Prostate gland (tissue), 2 donors: ENCODE results near the gene CRIP2. TPM values are rescaled to one million over a fixed set of nuclear protein-coding genes. Genes with fewer than 3 reads are reported as not detected.

Experiments
- DNase-seq: peaks from one replicate; pipeline ENCODE4 v3.0.0-alpha.2; 2019; ENCODE audit warnings: low spot score
- H3K27ac ChIP-seq, 2 donors: fragments of 200-600 bp; sonication (generic); 2 replicates each; pipeline ENCODE4 v1.5.1; 2017 to 2019
- H3K27me3 ChIP-seq: fragments of 200-600 bp; sonication (generic); replicated peaks from 2 replicates; pipeline ENCODE4 v1.5.1; 2019; ENCODE audit not compliant: insufficient read depth
- H3K36me3 ChIP-seq, 2 donors: fragments of 200-600 bp; sonication (generic); 1 replicate in 1 of 2; 2 replicates in 1 of 2; pipeline versions ENCODE4 v1.5.1 to v1.8.1; 2017 to 2019
- H3K4me1 ChIP-seq: fragments of 200-600 bp; sonication (generic); replicated peaks from 2 replicates; pipeline ENCODE4 v1.5.1; 2019
- H3K4me3 ChIP-seq, 2 donors: fragments of 200-600 bp; sonication (generic); 2 replicates each; pipeline ENCODE4 v1.5.1; 2017 to 2019
- H3K9me3 ChIP-seq: fragments of 200-600 bp; sonication (generic); 2 replicates; pipeline ENCODE4 v1.5.1; 2017
- POLR2A ChIP-seq: fragments of 450-650 bp; IDR thresholded peaks from one replicate; pipeline ENCODE4 v1.6.1; 2016; ENCODE audit warnings: antibody characterized with exemption, mild to moderate bottlenecking
- POLR2AphosphoS5 ChIP-seq: sonication (generic); formaldehyde crosslinking; IDR thresholded peaks from one replicate; pipeline ENCODE4 v1.6.1; 2017; ENCODE audit warnings: antibody characterized with exemption
- WGBS: methylation state at CpG from one replicate; pipeline ENCODE4 v1.1.5; 2018; 5-methylcytosine and 5-hydroxymethylcytosine counted together
- intact Hi-C: fragments of 100-400 bp; cut with DNase I; formaldehyde crosslinking; loops from one replicate; pipeline ENCODE4 v1.14.2; 2022
- total RNA-seq, 2 donors: library from RNA; depleted of rRNA; stranded (reverse); fragments of >200 nt; gene quantifications; one replicate each; pipeline ENCODE4 v1.1.0, GENCODE V29; 2016
- TF ChIP-seq, protein P1 (sequence below), 4 experiments: fragments of 200-600 bp in 2 of 4; fragments of 450-650 bp in 2 of 4; sonication (generic) in 2 of 4; IDR thresholded peaks; 1 replicate in 3 of 4; 2 replicates in 1 of 4; pipeline ENCODE4 v1.5.1; 2016 to 2019; ENCODE audit warnings: antibody characterized with exemption in 4 of 4, mild to moderate bottlenecking in 2 of 4, moderate library complexity in 2 of 4

The CRIP2 gene
- total RNA-seq, 2 donors from 2014 or later: 86.7 to 134 TPM

DNA sequence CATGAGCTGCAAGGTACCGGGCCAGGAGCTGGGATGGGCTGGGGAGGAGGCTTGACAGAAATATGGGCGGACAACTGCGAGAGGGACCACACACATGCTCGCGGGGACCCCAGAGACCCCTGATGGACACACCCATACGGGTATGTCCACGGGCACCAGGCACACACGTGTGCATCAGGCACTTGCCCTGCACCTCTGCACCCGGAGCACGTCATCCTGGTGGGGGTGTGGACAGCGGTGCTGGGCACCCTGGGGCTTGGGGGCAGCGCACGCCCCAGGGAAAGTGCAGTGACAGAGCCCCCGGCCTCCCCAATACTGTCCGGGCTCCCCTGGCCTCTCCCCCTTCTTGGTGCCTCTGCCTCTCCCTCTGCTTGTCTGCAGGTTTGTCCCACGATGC is 10.4 kb downstream of the CRIP2 start:
- peaks cover 4% of the 10 kb centered on the region for H3K27me3 ChIP-seq
- H3K27ac ChIP-seq: no peak overlapping the region
- TF ChIP-seq POLR2AphosphoS5: no peak
- TF ChIP-seq, protein P1, sequence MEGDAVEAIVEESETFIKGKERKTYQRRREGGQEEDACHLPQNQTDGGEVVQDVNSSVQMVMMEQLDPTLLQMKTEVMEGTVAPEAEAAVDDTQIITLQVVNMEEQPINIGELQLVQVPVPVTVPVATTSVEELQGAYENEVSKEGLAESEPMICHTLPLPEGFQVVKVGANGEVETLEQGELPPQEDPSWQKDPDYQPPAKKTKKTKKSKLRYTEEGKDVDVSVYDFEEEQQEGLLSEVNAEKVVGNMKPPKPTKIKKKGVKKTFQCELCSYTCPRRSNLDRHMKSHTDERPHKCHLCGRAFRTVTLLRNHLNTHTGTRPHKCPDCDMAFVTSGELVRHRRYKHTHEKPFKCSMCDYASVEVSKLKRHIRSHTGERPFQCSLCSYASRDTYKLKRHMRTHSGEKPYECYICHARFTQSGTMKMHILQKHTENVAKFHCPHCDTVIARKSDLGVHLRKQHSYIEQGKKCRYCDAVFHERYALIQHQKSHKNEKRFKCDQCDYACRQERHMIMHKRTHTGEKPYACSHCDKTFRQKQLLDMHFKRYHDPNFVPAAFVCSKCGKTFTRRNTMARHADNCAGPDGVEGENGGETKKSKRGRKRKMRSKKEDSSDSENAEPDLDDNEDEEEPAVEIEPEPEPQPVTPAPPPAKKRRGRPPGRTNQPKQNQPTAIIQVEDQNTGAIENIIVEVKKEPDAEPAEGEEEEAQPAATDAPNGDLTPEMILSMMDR (IDR thresholded peaks at IDR 0.05): no peak
- TF ChIP-seq POLR2A: no peak
- peaks cover 27% of the 10 kb centered on the region for H3K4me1 ChIP-seq
- H3K4me3 ChIP-seq: no peak overlapping the region
- no peaks in the 10 kb centered on the region for H3K36me3 ChIP-seq
- no peak for DNase-seq
- intact Hi-C loops: loop anchor here (5.0 kb wide), 1 partner anchor 168 kb away; no protein-coding TSS in a partner anchor
- 87% methylated on average over 16 of the region's 16 CpGs for WGBS
- H3K9me3 ChIP-seq: no peaks in the 10 kb centered on the region

DNA sequence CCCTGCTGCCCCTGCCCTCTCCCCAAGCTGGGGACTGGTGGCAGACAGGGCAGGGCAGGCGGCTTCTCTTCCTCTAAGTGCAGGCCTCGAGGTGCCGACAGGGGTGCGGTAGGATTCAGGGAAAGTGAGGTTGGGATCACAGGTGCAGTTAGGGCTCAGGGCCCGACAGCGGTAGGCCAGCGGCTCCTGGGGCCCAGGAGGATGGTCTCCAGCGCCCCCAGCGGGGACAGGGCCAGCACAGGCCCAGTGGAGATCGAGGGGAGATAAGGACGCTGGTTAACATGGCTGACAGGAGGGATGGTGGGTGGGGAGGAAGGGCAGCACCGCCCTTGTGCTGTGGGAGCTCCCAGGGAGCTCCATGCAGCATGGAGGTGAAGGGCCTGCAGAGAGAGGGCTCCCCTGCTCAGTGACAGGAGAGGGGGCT is 11.1 kb downstream of the CRIP2 start:
- Histone ChIP-seq H3K4me1 (peaks cover 27% of the 10 kb centered on the region), H3K27me3 (peaks cover 4% of the 10 kb centered on the region), H3K27ac (no peak overlapping the region), H3K36me3 (no peaks in the 10 kb centered on the region), H3K4me3 (no peak overlapping the region), H3K9me3 (no peaks in the 10 kb centered on the region)
- intact Hi-C loops: no loop called here
- 55% methylated on average over 12 of the region's 12 CpGs for WGBS
- no peak for DNase-seq
- TF ChIP-seq, protein P1 (IDR thresholded peaks at IDR 0.05): no peak
- TF ChIP-seq POLR2AphosphoS5 (no peak), POLR2A (no peak)

DNA sequence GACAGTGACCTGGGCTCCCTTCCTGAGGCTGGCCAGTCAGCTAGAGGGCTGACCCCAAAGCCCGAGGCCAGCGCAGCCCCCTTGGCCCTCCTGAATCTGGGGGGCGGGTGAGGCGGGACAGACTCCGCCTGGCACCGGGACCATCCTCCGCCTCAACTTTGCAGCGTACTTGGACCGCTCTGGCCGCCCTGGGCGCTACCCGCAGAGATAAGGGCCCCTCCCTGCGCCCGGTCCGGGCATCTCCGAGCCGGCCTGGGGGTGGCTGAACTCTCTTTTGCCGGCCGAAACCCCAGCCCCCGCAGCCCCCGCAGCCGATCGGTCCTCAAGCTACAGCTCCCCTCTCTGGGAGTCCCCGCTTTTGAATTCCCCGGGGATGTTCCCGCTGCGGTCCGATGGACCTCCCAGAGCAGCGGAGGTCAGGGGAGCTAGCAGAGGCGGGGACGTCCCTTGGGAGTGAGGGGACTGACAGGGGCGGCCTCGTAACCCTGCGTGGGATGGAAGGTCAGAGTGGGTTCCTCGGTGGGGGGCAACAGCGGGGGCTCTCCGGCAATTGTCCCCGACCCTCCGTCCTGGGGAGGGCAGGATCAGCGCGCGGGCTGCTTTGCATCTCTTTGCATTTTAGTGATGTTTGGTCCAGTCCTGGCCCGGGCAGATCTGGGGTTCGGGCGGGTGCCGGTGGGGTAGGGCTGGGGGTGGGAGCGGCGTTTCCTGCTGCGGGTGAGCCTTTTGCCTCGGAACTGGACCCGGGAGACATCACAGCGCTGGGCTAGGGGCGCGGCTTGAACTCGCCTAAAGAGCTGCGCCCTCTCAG is 11.7 kb downstream of the CRIP2 start, which contains the start of gene CRIP1:
CRIP1 (plus strand) TSS at position 724 of the 811 bp plus-strand sequence. CDS start 374 bp downstream, outside the sequence.
- Histone ChIP-seq H3K9me3 (no peaks in the 10 kb centered on the region), H3K36me3 (no peaks in the 10 kb centered on the region), H3K4me3 (peak within 1 kb of the TSS; percentile 14 to 19), H3K27ac (peak within 1 kb of the TSS; percentile 6 to 47), H3K27me3 (peaks cover 4% of the 10 kb centered on the region), H3K4me1 (peaks cover 27% of the 10 kb centered on the region)
- TF ChIP-seq, protein P1 (IDR thresholded peaks at IDR 0.05): no peak
- TF ChIP-seq POLR2A (no peak), POLR2AphosphoS5 (no peak)
- no peak for DNase-seq
- intact Hi-C loops: no loop called here
- 23% methylated on average over 56 of the region's 56 CpGs for WGBS

DNA sequence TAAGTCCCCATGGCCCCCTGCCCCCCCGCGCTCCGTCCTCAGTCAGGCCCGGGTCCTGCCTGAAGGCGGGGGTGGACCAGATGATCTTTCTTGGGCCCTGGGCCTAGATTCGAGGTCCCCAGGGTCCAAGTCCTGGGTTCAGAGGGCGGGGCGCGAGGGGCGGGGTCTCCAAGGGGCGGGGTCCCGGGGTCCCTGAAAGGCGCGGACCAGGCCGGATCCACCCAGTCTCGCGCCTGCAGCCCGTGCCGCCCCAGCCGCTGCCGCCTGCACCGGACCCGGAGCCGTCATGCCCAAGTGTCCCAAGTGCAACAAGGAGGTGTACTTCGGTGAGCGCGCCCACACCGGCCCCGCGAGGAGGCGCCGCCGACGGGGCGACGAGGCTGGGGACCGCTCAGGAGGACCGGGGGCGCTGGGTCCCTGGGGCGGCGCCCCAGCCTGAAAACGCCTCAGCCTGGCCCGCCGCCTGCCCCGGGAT is 12.4 kb downstream of the CRIP2 start:
- no peaks in the 10 kb centered on the region for H3K36me3 ChIP-seq
- H3K9me3 ChIP-seq: no peaks in the 10 kb centered on the region
- intact Hi-C loops: no loop called here
- peaks cover 22% of the 10 kb centered on the region for H3K4me1 ChIP-seq
- peaks cover 4% of the 10 kb centered on the region for H3K27me3 ChIP-seq
- DNase-seq: no peak
- 8% methylated on average over 16 of the region's 45 CpGs for WGBS
- TF ChIP-seq POLR2AphosphoS5 (no peak), POLR2A (no peak)
- TF ChIP-seq, protein P1 (IDR thresholded peaks at IDR 0.05): no peak
- peak overlapping the region; percentile 14 to 19 for H3K4me3 ChIP-seq
- peak overlapping the region; percentile 6 to 47 for H3K27ac ChIP-seq
